GM21447 (cell line): Measurements from ENCODE around the gene MAP2K3.
"Not testable (repeated sequence)": the region's sequence is repeated elsewhere in the genome, so short reads cannot be mapped to it uniquely, and the experiment has no call there.

Experiments used
- ATAC-seq: cut with Tn5 transposase; IDR thresholded peaks from one replicate; pipeline ENCODE4 v1.9.1; 2021; ENCODE audit not compliant: unreplicated experiment

The MAP2K3 gene

GRCh38 chr17:21296097-21297025, 11.8 kb downstream of the MAP2K3 start:
- ATAC-seq = no peak

GRCh38 chr17:21297026-21297520, 12.6 kb downstream of the MAP2K3 start:
- no peak for ATAC-seq

GRCh38 chr17:21297597-21297996, 13.1 kb downstream of the MAP2K3 start:
- ATAC-seq = no peak

GRCh38 chr17:21298056-21298982, 13.8 kb downstream of the MAP2K3 start:
- no peak for ATAC-seq

- no peak for ATAC-seq
Observed at GRCh38 chr17:21298983-21299519, 14.5 kb downstream of the MAP2K3 start.

GRCh38 chr17:21299981-21300600, 15.6 kb downstream of the MAP2K3 start:
- ATAC-seq = no peak

GRCh38 chr17:21300601-21301571, 16.4 kb downstream of the MAP2K3 start:
- no peak for ATAC-seq

- ATAC-seq = no peak
Observed at GRCh38 chr17:21301593-21302550, 17.4 kb downstream of the MAP2K3 start.

GRCh38 chr17:21302711-21303425, 18.4 kb downstream of the MAP2K3 start:
- no peak for ATAC-seq

GRCh38 chr17:21303441-21304065, 19.0 kb downstream of the MAP2K3 start:
- ATAC-seq = no peak

GRCh38 chr17:21304091-21304490, 19.6 kb downstream of the MAP2K3 start:
- no peak for ATAC-seq

GRCh38 chr17:21304551-21305151, 20.1 kb downstream of the MAP2K3 start:
- not testable (repeated sequence) for ATAC-seq

- not testable (repeated sequence) for ATAC-seq
Observed at GRCh38 chr17:21305431-21306180, 21.1 kb downstream of the MAP2K3 start.

GRCh38 chr17:21306611-21307272, 22.2 kb downstream of the MAP2K3 start:
- ATAC-seq = not testable (repeated sequence)

- ATAC-seq = not testable (repeated sequence)
Observed at GRCh38 chr17:21307273-21307625, 22.7 kb downstream of the MAP2K3 start.

- not testable (repeated sequence) for ATAC-seq
Observed at GRCh38 chr17:21308931-21309381, 24.4 kb downstream of the MAP2K3 start.
